Stimulated activated CD8-positive, alpha-beta memory T cell treated with anti-CD3 and anti-CD28 coated beads, Interleukin-4, amount 100 ng/mL, for 4 hours (primary cell): Measurements from ENCODE around the gene ACP4.
"Not testable (repeated sequence)": the region's sequence is repeated elsewhere in the genome, so short reads cannot be mapped to it uniquely, and the experiment has no call there.

Source experiments
- DNase-seq, 2 donors: peaks; one replicate each; pipeline ENCODE4 v3.0.0-alpha.2; 2020; ENCODE audit warnings: low read depth in 2 of 2, low spot score in 1 of 2

The ACP4 gene

GRCh38 chr19:50796634-50797428 is 6.6 kb downstream of the ACP4 start:
- DNase-seq: no peak

- no peak for DNase-seq
These were observed 7.2 kb downstream of the ACP4 start for GRCh38 chr19:50797429-50797780.

- no peak for DNase-seq
These were observed 7.8 kb downstream of the ACP4 start for GRCh38 chr19:50797781-50798658.

- DNase-seq: no peak
These were observed 8.7 kb downstream of the ACP4 start for GRCh38 chr19:50798659-50799546.

GRCh38 chr19:50799547-50799851 is 9.3 kb downstream of the ACP4 start:
- no peak for DNase-seq

- no peak for DNase-seq
These were observed 10.9 kb downstream of the ACP4 start for GRCh38 chr19:50801107-50801506.

GRCh38 chr19:50803633-50804419 is 13.6 kb downstream of the ACP4 start:
- no peak for DNase-seq

GRCh38 chr19:50804420-50805272 is 14.4 kb downstream of the ACP4 start:
- DNase-seq: peak; percentile 96 to 98

GRCh38 chr19:50808856-50809255 is 18.6 kb downstream of the ACP4 start:
- no peak for DNase-seq

GRCh38 chr19:50811622-50812238 is 21.5 kb downstream of the ACP4 start:
- DNase-seq: not testable (repeated sequence)

- no peak for DNase-seq
These were observed 22.3 kb downstream of the ACP4 start for GRCh38 chr19:50812474-50812873.

- no peak for DNase-seq
These were observed 24.7 kb downstream of the ACP4 start for GRCh38 chr19:50814883-50815282.

- no peak for DNase-seq
These were observed 25.2 kb downstream of the ACP4 start for GRCh38 chr19:50815439-50815838.

- no peak for DNase-seq
These were observed 28.0 kb downstream of the ACP4 start for GRCh38 chr19:50817941-50818858.

GRCh38 chr19:50818859-50819472 is 28.8 kb downstream of the ACP4 start:
- no peak for DNase-seq

GRCh38 chr19:50819636-50820035 is 29.4 kb downstream of the ACP4 start:
- DNase-seq: no peak

- no peak for DNase-seq
These were observed 29.9 kb downstream of the ACP4 start for GRCh38 chr19:50820086-50820485.
